ENCODE results near the gene WASHC2A.
"Not testable (repeated sequence)": the region's sequence is repeated elsewhere in the genome, so short reads cannot be mapped to it uniquely, and the experiment has no call there.

WASHC2A gene

GRCh38 chr10:50143512-50144174 is 75.9 kb downstream of the WASHC2A start:
- in situ Hi-C loops (cut with MboI; ENCODE audit: low pct_unique_long_range_greater_than_20kb, low sequenced_read_pairs, unreplicated experiment); DNase-seq (ENCODE audit: low spot score): not testable (repeated sequence)

- DNase-seq (ENCODE audit: low spot score); in situ Hi-C loops (cut with MboI; ENCODE audit: low pct_unique_long_range_greater_than_20kb, low sequenced_read_pairs, unreplicated experiment): not testable (repeated sequence)
These were observed 77.8 kb downstream of the WASHC2A start for GRCh38 chr10:50145575-50145974.

GRCh38 chr10:50152792-50153272 is 85.1 kb downstream of the WASHC2A start:
- in situ Hi-C loops (cut with MboI; ENCODE audit: low pct_unique_long_range_greater_than_20kb, low sequenced_read_pairs, unreplicated experiment): loop anchor here (25.0 kb wide), 1 partner anchor 609 kb away; no protein-coding TSS in a partner anchor
- no peak for TF ChIP-seq CTCF (IDR thresholded peaks at IDR 0.05; ENCODE audit: extremely low read depth, insufficient read depth, missing control alignments)

GRCh38 chr10:50157868-50158267 is 90.1 kb downstream of the WASHC2A start:
- DNase-seq (ENCODE audit: low spot score): not testable (repeated sequence)
- in situ Hi-C loops (cut with MboI; ENCODE audit: low pct_unique_long_range_greater_than_20kb, low sequenced_read_pairs, unreplicated experiment): loop anchor here (25.0 kb wide), 1 partner anchor 604 kb away; no protein-coding TSS in a partner anchor

More at GRCh38 chr10:50152792-50153272, 85.1 kb downstream of the WASHC2A start:
- no peak for DNase-seq (ENCODE audit: low spot score)

GRCh38 chr10:50159856-50160255 is 92.1 kb downstream of the WASHC2A start:
- in situ Hi-C loops (cut with MboI; ENCODE audit: low pct_unique_long_range_greater_than_20kb, low sequenced_read_pairs, unreplicated experiment): loop anchor here (25.0 kb wide), 1 partner anchor 602 kb away; no protein-coding TSS in a partner anchor
- not testable (repeated sequence) for DNase-seq (ENCODE audit: low spot score)

GRCh38 chr10:50165038-50165437 is 97.3 kb downstream of the WASHC2A start:
- in situ Hi-C loops (cut with MboI; ENCODE audit: low pct_unique_long_range_greater_than_20kb, low sequenced_read_pairs, unreplicated experiment): loop anchor here (25.0 kb wide), 1 partner anchor 597 kb away; no protein-coding TSS in a partner anchor
- DNase-seq (ENCODE audit: low spot score): not testable (repeated sequence)

GRCh38 chr10:50167833-50168232 is 100.1 kb downstream of the WASHC2A start:
- DNase-seq (ENCODE audit: low spot score): not testable (repeated sequence)
- in situ Hi-C loops (cut with MboI; ENCODE audit: low pct_unique_long_range_greater_than_20kb, low sequenced_read_pairs, unreplicated experiment): loop anchor here (25.0 kb wide), 1 partner anchor 594 kb away; no protein-coding TSS in a partner anchor

GRCh38 chr10:50169506-50169905 is 101.8 kb downstream of the WASHC2A start:
- in situ Hi-C loops (cut with MboI; ENCODE audit: low pct_unique_long_range_greater_than_20kb, low sequenced_read_pairs, unreplicated experiment): loop anchor here (25.0 kb wide), 1 partner anchor 593 kb away; no protein-coding TSS in a partner anchor
- not testable (repeated sequence) for DNase-seq (ENCODE audit: low spot score)

- in situ Hi-C loops (cut with MboI; ENCODE audit: low pct_unique_long_range_greater_than_20kb, low sequenced_read_pairs, unreplicated experiment): loop anchor here (25.0 kb wide), 1 partner anchor 587 kb away; no protein-coding TSS in a partner anchor
- DNase-seq (ENCODE audit: low spot score): not testable (repeated sequence)
These were observed 107.2 kb downstream of the WASHC2A start for GRCh38 chr10:50174788-50175525.
